HG02938 (cell line): ENCODE measurements around the gene IBTK.
"Not testable (repeated sequence)": the region's sequence is repeated elsewhere in the genome, so short reads cannot be mapped to it uniquely, and the experiment has no call there.

Experiments used
- ATAC-seq: cut with Tn5 transposase; IDR thresholded peaks from one replicate; pipeline ENCODE4 v1.9.1; 2021; ENCODE audit warnings: mild to moderate bottlenecking, moderate library complexity; ENCODE audit not compliant: unreplicated experiment

IBTK gene

GRCh38 chr6:82179415-82179814 is 68.1 kb downstream of the IBTK start:
- ATAC-seq, result no peak

GRCh38 chr6:82178759-82179112 is 68.8 kb downstream of the IBTK start:
- no peak for ATAC-seq

- ATAC-seq, result no peak
Observed at GRCh38 chr6:82178077-82178758, 69.3 kb downstream of the IBTK start.

- no peak for ATAC-seq
Observed at GRCh38 chr6:82176616-82177015, 70.9 kb downstream of the IBTK start.

GRCh38 chr6:82172594-82172993 is 75.0 kb downstream of the IBTK start:
- ATAC-seq, result no peak

DNA sequence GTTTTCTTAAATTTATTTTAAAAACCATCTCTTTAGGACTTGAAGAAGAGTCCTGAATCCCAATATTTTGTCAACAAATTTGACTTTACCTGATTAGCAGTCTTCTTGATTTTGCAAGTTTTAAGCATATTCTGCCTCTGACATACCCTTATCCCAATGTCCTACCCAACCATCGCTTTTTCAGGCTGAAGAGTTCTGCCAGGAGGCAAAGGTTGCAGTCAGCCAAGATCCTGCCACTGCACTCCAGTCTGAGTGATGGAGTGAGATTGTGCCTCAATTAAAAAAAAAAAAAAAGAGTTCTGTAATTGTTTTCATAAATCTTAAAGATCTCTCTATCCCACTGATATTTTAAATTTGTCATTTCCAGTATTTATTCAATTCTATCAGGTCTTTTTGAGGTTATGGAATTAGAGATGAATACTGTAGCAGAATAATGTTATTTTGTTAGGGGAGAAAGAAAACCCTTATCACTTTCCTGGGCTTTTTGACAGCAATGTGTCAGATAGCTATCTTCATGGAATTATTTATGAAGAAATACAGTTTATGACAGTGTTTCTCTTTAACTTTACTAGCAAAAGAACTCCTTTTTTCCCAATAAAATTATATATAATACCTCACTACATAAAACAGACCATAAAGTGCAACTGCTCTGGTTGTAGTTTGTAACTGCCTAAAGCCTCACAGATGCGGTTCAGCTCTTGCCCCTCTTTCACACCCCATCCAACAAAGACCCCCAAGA is 78.2 kb downstream of the IBTK start:
- no peak for ATAC-seq

GRCh38 chr6:82166493-82166892 is 81.1 kb downstream of the IBTK start:
- no peak for ATAC-seq

DNA sequence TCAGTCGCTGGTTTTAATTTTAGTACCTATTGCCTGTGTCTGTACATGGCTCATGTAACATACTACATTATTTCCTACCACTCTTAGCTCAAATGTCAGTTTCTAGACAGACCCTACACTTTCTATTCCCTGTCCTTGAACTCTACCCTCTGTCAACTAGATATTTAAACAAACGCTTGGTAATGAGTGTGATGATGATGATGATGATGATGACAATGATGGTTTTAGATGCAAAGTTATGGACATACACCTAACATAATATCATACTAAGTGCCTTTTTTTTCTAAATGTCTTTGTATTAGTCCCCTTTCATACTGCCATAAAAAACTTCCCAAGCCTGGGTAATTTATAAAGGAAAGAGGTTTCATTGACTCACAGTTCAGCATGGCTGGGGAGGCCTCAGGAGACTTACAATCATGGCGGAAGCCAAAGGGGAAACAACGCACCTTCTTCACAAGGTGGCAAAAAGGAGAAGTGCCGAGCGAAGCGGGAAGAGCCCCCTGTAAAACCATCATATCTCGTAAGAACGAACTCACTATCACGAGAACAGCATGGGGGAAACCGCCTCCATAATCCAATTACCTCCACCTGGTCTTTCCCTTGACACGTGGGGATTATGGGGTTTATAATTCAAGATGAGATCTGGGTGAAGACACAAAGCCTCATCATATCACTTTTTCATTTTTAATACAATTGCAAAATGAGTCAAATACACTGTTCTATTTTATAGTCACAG is 87.1 kb downstream of the IBTK start:
- no peak for ATAC-seq

DNA sequence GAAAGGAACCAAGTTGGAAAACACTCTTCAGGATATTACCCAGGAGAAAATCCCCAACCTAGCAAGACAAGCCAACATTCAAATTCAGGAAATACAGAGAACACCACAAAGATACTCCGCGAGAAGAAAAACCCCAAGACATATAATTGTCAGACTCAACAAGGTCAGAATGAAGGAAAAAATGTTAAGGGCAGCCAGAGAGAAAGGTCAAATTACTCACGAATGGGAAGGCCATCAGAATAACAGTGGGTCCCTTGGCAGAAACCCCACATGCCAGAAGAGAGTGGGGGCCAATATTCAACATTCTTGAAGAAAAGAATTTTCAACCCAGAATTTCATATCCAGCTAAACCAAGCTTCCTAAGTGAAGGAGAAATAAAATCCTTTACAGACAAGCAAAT is 94.8 kb downstream of the IBTK start:
- ATAC-seq, result not testable (repeated sequence)

DNA sequence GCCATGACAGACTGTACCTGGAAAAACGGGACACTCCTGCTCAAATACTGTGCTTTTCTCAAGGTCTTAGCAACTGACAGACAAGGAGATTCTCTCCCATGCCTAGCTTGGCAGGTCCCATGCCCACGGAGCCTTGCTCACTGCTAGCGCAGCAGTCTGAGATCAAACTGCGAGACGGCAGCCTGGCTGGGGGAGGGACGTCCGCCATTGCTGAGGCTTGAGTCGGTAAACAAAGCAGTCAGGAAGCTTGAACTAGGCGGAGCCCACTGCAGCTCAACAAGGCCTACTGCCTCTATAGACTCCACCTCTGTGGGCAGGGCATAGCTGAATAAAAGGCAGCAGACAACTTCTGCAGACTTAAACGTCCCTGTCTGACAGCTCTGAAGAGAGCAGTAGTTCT is 96.4 kb downstream of the IBTK start:
- not testable (repeated sequence) for ATAC-seq

- no peak for ATAC-seq
Observed at GRCh38 chr6:82145926-82146452, 101.6 kb downstream of the IBTK start.

DNA sequence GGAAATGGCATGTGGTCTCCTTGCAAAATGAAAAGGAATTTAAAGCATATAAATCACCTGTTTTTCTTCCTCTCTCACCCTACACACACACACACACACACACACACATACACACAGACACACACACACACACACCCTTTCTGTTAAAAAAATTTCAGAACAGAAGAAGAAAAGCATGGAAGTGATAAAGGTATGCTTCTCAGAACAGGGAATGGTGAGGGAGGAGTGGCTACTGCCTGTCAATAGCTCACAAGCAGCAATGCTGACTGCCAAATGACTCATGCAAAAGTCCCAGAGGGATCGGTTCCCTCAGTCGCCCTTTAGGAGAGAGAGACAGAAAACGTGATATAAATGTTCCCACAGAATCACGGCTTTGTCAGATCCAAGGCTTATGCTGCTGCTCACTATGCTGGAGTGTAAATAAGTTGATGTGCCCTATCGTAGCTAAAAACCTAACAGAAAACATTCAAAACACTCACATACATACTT is 102.6 kb downstream of the IBTK start:
- no peak for ATAC-seq

GRCh38 chr6:82144007-82144851 is 103.3 kb downstream of the IBTK start:
- ATAC-seq, result peak; percentile 91

DNA sequence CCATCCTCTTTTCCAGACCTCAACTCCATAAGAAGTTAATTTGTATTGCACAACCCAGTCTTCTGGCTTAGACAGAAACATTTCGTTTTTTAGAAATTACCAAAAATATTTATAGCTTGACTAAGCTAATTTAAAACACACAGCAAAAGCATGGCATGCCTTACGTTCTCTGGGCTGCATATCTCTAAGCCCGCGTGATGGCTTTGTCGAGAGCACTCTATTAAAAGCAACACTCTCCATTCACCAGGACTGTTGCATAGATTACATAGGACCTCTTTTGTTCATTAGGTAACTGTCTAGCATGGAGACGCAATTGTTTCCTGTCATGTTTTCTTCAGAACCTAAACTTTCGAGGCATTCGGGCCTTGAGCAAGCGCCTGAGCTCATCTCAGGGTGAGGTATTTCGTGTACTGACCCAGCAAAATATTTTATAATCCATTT is 104.5 kb downstream of the IBTK start:
- no peak for ATAC-seq

- no peak for ATAC-seq
Observed at GRCh38 chr6:82142524-82142923, 105.0 kb downstream of the IBTK start.

- ATAC-seq, result no peak
Observed at GRCh38 chr6:82138075-82138791, 109.3 kb downstream of the IBTK start.

DNA sequence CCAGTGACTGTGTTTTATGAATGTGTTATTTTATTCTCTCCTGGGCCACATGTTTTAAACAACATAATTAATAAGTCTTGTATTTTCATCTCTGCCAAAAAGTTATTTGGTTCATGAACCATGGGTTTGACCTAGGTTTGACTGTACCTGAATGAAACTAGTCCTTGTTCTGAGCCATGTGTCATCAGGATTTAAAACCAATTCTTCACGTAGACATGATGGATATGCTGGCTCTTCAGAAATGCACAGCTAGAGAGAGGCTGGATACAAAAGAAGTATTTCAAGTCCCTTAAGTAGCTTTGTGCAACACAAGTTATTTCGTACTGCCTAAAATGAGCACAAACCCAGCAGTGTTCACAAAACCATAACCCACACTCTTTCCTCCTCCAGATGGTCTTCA is 116.1 kb downstream of the IBTK start:
- ATAC-seq, result no peak

- ATAC-seq, result no peak
Observed at GRCh38 chr6:82129797-82130196, 117.7 kb downstream of the IBTK start.

- ATAC-seq, result not testable (repeated sequence)
Observed at GRCh38 chr6:82128973-82129372, 118.6 kb downstream of the IBTK start.

DNA sequence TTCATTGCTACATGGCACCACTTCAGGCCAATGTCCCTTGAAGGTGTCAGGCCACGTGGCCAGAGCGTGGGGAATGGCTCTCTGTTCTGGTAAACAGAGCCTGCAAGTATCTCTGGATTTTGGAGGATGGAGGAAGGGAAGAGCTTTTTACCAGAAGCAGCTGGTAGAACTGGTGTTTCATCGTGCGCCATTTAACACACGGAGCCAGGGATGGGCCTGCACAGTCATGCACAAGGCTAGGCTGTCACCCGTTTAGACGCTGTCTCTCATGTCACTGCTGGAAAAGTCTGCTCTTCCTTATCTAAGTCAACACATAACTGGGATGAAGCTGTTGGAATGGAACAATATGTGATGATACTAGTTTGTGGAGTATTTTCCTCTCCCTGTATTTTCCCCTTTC is 123.9 kb downstream of the IBTK start:
- no peak for ATAC-seq
